HCT116 (cell line): Measurements from ENCODE around the gene BAHCC1. TPM values are rescaled to one million over a fixed set of nuclear protein-coding genes. Genes with fewer than 3 reads are reported as not detected.

ENCODE experiments used
- ATAC-seq: fragments of 200-7000 bp; cut with Tn5 transposase; 2 replicates; pipeline ENCODE4 v1.9.1; 2020; ENCODE audit warnings: mild to moderate bottlenecking, moderate library complexity
- BruUV-seq: library from RNA; stranded (reverse); fragments of 400-500 nt; replicated peaks from 2 replicates; lab custom pipeline; 2021; lab: Mats Ljungman, UMichigan
- CTCF ChIA-PET: fragments of 300-600 bp; sonication (Branson Sonifier 250); formaldehyde crosslinking; loops from one replicate; lab custom pipeline; 2021; ENCODE audit warnings: antibody characterized with exemption; lab: Charles Lee
- POLR2A ChIA-PET: fragments of 300-600, 350-600 bp; sonication (Branson Sonifier 250); formaldehyde crosslinking; loops from one replicate; lab custom pipeline; 2021; ENCODE audit warnings: antibody characterized with exemption; lab: Charles Lee
- RAD21 ChIA-PET, 2 experiments: fragments of 300-600 bp; sonication (Branson Sonifier 250); formaldehyde crosslinking; loops; one replicate each; lab custom pipeline; 2023; ENCODE audit warnings: low total read pairs in 2 of 2; ENCODE audit not compliant: uncharacterized antibody in 2 of 2, unreplicated experiment in 2 of 2, low non-redundant PET in 1 of 2; lab: Charles Lee
- DNase-seq: peaks from one replicate; pipeline ENCODE4 v3.0.0-alpha.2; 2010; ENCODE audit warnings: low read depth, low spot score
- H2AFZ ChIP-seq: fragments of 200-600 bp; shearing (Covaris generic), sonication (generic); 2 replicates; pipeline ENCODE4 v1.6.1; 2017; ENCODE audit warnings: low read depth, mixed run types, mixed read lengths, antibody characterized with exemption, low read length; ENCODE audit not compliant: poor library complexity, severe bottlenecking
- H3K27ac ChIP-seq: 2 replicates; pipeline ENCODE4 v1.5.1; 2012; ENCODE audit warnings: low read depth, low read length
- H3K27me3 ChIP-seq: fragments of 200-600 bp; sonication (generic); 2 replicates; pipeline ENCODE4 v1.6.1; 2016; ENCODE audit warnings: mixed run types, low read length, mixed read lengths; ENCODE audit not compliant: insufficient read depth
- H3K36me3 ChIP-seq, 2 experiments: fragments of 200-500 bp in 1 of 2; fragments of 200-600 bp in 1 of 2; sonication (Bioruptor generic) in 1 of 2; sonication (generic) in 1 of 2; 2 replicates each; pipeline versions ENCODE4 v1.5.1 to v1.6.1; 2014 to 2016; ENCODE audit warnings: low read length in 2 of 2, inconsistent platforms in 1 of 2, mixed read lengths in 1 of 2, mixed run types in 1 of 2; ENCODE audit not compliant: insufficient read depth in 2 of 2, control insufficient read depth in 1 of 2
- H3K4me1 ChIP-seq, 2 experiments: fragments of 200-600 bp in 1 of 2; sonication (generic) in 1 of 2; 2 replicates each; pipeline versions ENCODE4 v1.5.1 to v1.6.1; 2012 to 2017; ENCODE audit warnings: low read length in 2 of 2, inconsistent platforms in 1 of 2, mild to moderate bottlenecking in 1 of 2, mixed read lengths in 1 of 2, mixed run types in 1 of 2, moderate library complexity in 1 of 2; ENCODE audit not compliant: insufficient read depth in 2 of 2, control insufficient read depth in 1 of 2
- H3K4me2 ChIP-seq: fragments of 200-600 bp; sonication (generic); 2 replicates; pipeline ENCODE4 v1.6.1; 2017; ENCODE audit warnings: mixed run types, low read length, mixed read lengths
- H3K4me3 ChIP-seq, 2 experiments: fragments of 200-600 bp in 1 of 2; sonication (generic) in 1 of 2; replicated peaks in 1 of 2; 2 replicates each; pipeline ENCODE4 v1.5.1; 2011 to 2016; ENCODE audit warnings: low read length in 2 of 2, control low read depth in 1 of 2, low read depth in 1 of 2, mild to moderate bottlenecking in 1 of 2, mixed read lengths in 1 of 2, mixed run types in 1 of 2
- H3K79me2 ChIP-seq: fragments of 200-600 bp; sonication (generic); 2 replicates; pipeline ENCODE4 v1.6.1; 2017; ENCODE audit warnings: mild to moderate bottlenecking, mixed run types, low read length, moderate library complexity, mixed read lengths; ENCODE audit not compliant: insufficient read depth
- H3K9ac ChIP-seq: fragments of 200-600 bp; sonication (generic); 2 replicates; pipeline ENCODE4 v1.6.1; 2016; ENCODE audit warnings: low read length, mixed read lengths
- H3K9me2 ChIP-seq: fragments of 200-600 bp; sonication (generic), shearing (Covaris generic); 2 replicates; pipeline ENCODE4 v1.6.1; 2017; ENCODE audit warnings: mixed run types, mild to moderate bottlenecking, moderate library complexity; ENCODE audit not compliant: insufficient read depth
- H3K9me3 ChIP-seq, 2 experiments: fragments of 200-500 bp in 1 of 2; fragments of 200-600 bp in 1 of 2; sonication (Bioruptor generic) in 1 of 2; sonication (generic) in 1 of 2; 2 replicates each; pipeline ENCODE4 v1.6.1; 2014 to 2017; ENCODE audit warnings: low read length in 2 of 2, mixed read lengths in 2 of 2, inconsistent platforms in 1 of 2, low read depth in 1 of 2, mild to moderate bottlenecking in 1 of 2, mixed run types in 1 of 2, moderate library complexity in 1 of 2; ENCODE audit not compliant: control insufficient read depth in 1 of 2, insufficient read depth in 1 of 2
- H4K20me1 ChIP-seq: fragments of 200-600 bp; sonication (generic), shearing (Covaris generic); 2 replicates; pipeline ENCODE4 v1.6.1; 2017; ENCODE audit warnings: mixed run types, mild to moderate bottlenecking, moderate library complexity; ENCODE audit not compliant: insufficient read depth
- CBX3 ChIP-seq: IDR thresholded peaks from 2 replicates; pipeline ENCODE4 v1.6.1; 2012; ENCODE audit warnings: low read depth
- CEBPB ChIP-seq: IDR thresholded peaks from 2 replicates; pipeline ENCODE4 v1.6.1; 2012; ENCODE audit warnings: low read depth
- CTCF ChIP-seq, 3 experiments: fragments of 200-600 bp in 1 of 3; sonication (generic) in 1 of 3; IDR thresholded peaks in 2 of 3; conservative IDR thresholded peaks in 1 of 3; 2 replicates each; pipeline ENCODE4 v1.5.1; 2012 to 2017; ENCODE audit warnings: low read depth in 2 of 3, low read length in 2 of 3, antibody characterized with exemption in 1 of 3, borderline replicate concordance in 1 of 3, control low read depth in 1 of 3, mild to moderate bottlenecking in 1 of 3, mixed read lengths in 1 of 3, mixed run types in 1 of 3, moderate library complexity in 1 of 3; ENCODE audit not compliant: insufficient read depth in 1 of 3
- EGR1 ChIP-seq: IDR thresholded peaks from 2 replicates; pipeline ENCODE4 v1.6.1; 2012; ENCODE audit warnings: low read depth
- ELF1 ChIP-seq: IDR thresholded peaks from 2 replicates; pipeline ENCODE4 v1.6.1; 2012; ENCODE audit warnings: low read depth, borderline replicate concordance
- EZH2 ChIP-seq: fragments of 200-600 bp; sonication (generic); IDR thresholded peaks from 2 replicates; pipeline ENCODE4 v1.6.1; 2017; ENCODE audit warnings: antibody characterized with exemption, mixed run types
- EZH2phosphoT487 ChIP-seq: fragments of 200-600 bp; IDR thresholded peaks from 2 replicates; pipeline ENCODE4 v1.6.1; 2018; ENCODE audit warnings: antibody characterized with exemption, borderline replicate concordance
- FOSL1 ChIP-seq: IDR thresholded peaks from 2 replicates; pipeline ENCODE4 v1.6.1; 2012; ENCODE audit warnings: low read depth
- POLR2AphosphoS5 ChIP-seq: IDR thresholded peaks from 2 replicates; pipeline ENCODE4 v1.6.1; 2011; ENCODE audit warnings: mild to moderate bottlenecking, low read depth, low read length, moderate library complexity
- RAD21 ChIP-seq: IDR thresholded peaks from 2 replicates; pipeline ENCODE4 v1.6.1; 2012; ENCODE audit warnings: low read depth, mild to moderate bottlenecking
- SIN3A ChIP-seq: IDR thresholded peaks from 2 replicates; pipeline ENCODE4 v1.6.1; 2012; ENCODE audit warnings: low read depth
- SP1 ChIP-seq: IDR thresholded peaks from 2 replicates; pipeline ENCODE4 v1.6.1; 2012; ENCODE audit warnings: low read depth
- YY1 ChIP-seq: IDR thresholded peaks from 2 replicates; pipeline ENCODE4 v1.6.1; 2011; ENCODE audit warnings: low read length, low read depth, moderate library complexity, mild to moderate bottlenecking; ENCODE audit not compliant: insufficient replicate concordance; ENCODE audit errors: extremely low read depth
- ZBTB33 ChIP-seq: IDR thresholded peaks from 2 replicates; pipeline ENCODE4 v1.6.1; 2011; ENCODE audit warnings: mild to moderate bottlenecking, low read length, moderate library complexity; ENCODE audit not compliant: insufficient replicate concordance; ENCODE audit errors: extremely low read depth
- ZNF274 ChIP-seq: fragments of 200-500 bp; sonication (Bioruptor generic); IDR thresholded peaks from 2 replicates; pipeline ENCODE4 v1.6.1; 2014; ENCODE audit warnings: mild to moderate bottlenecking, low read depth, low read length, inconsistent platforms
- intact Hi-C: fragments of 100-400 bp; cut with micrococcal nuclease; formaldehyde crosslinking; loops from 2 replicates; pipeline ENCODE4 v1.10.0; 2022
- total RNA-seq: library from RNA; stranded (reverse); gene quantifications from one replicate; pipeline ENCODE4 v1.2.1, GENCODE V29; 2021; ENCODE audit not compliant: unreplicated experiment
- TF ChIP-seq, protein P1 (sequence below): IDR thresholded peaks from 2 replicates; pipeline ENCODE4 v1.6.1; 2012

BAHCC1 gene
- total RNA-seq, 1 experiment from 2014 or later = 45.2 TPM

DNA sequence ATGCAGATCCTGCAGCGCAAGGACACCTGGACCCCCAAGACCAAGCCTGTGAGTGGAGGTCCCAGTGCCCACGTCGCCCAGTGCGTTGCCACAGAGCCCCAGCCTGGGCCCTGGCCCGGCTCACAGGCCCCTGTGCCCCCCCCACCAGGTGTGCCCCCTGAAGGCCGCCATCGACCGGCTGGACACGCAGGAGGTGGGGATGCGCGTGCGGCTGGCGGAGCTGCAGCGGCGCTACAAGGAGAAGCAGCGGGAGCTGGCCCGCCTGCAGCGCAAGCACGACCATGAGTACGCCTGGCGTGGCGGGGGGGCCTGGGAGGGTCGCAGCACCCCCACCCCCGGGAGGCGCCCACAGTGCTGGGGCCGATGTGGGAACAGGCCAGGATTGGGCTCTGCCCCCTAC lies 56.6 kb downstream of the BAHCC1 start:
- RAD21 ChIA-PET = no interaction called here
- H3K9me2 ChIP-seq = no peaks in the 10 kb centered on the region
- TF ChIP-seq ZNF274 (no peak), RAD21 (no peak), CTCF (IDR thresholded peaks at IDR 0.05 in 2 of 3, conservative IDR thresholded peaks at IDR 0.05 in 1 of 3; ENCODE audit: borderline replicate concordance in 1 of 3, insufficient read depth in 1 of 3, low read depth in 2 of 3, low read length in 2 of 3) (no peak), ELF1 (no peak), POLR2AphosphoS5 (no peak), CBX3 (no peak), SIN3A (no peak), EZH2 (no peak)
- TF ChIP-seq, all 23 proteins: peak for 0
- Histone ChIP-seq H2AFZ (no peak overlapping the region), H3K4me3 (no peak overlapping the region), H3K27me3 (no peaks in the 10 kb centered on the region), H3K79me2 (no peaks in the 10 kb centered on the region), H3K4me2 (no peak overlapping the region), H3K4me1 (peaks cover 0 to 2% of the 10 kb centered on the region in 2 experiments; a peak in 1 of 4 replicates), H3K36me3 (no peaks in the 10 kb centered on the region), H3K9ac (no peak overlapping the region), H4K20me1 (no peaks in the 10 kb centered on the region), H3K9me3 (no peaks in the 10 kb centered on the region), H3K27ac (no peak overlapping the region)
- no peak for DNase-seq
- no TSS peak for BruUV-seq
- intact Hi-C loops = no loop called here
- no peak for ATAC-seq
- ChIA-PET CTCF (no interaction called here), POLR2A (no interaction called here)

DNA sequence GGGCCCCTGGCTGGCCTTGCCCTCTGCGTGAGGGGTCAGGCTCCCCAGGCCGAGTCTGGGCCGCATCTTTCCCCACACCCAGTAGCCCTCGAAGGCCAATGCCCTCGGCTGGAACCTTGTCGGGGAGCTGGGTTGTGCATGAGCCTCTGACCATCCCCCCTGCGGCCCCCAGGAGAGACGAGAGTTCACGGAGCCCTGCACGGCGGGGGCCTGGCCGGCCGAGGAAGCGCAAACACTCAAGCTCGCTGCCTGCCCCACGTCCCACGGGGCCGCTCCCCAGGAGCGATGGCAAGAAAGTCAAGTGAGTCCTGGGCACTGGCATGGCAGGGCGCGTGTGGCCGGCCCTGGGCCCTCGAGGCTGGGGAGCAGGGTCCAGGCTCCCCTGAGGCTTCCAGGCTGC lies 57.3 kb downstream of the BAHCC1 start:
- no TSS peak for BruUV-seq
- no peak for TF ChIP-seq SIN3A
- TF ChIP-seq SP1 = no peak
- TF ChIP-seq FOSL1 = no peak
- TF ChIP-seq ZNF274 = no peak
- no peak for TF ChIP-seq EGR1
- no peak for TF ChIP-seq EZH2
- TF ChIP-seq EZH2phosphoT487 = no peak
- no peak for TF ChIP-seq RAD21
- no peak for TF ChIP-seq ELF1
- TF ChIP-seq ZBTB33 = no peak
- TF ChIP-seq CEBPB = no peak
- TF ChIP-seq YY1 = no peak
- TF ChIP-seq, protein P1, sequence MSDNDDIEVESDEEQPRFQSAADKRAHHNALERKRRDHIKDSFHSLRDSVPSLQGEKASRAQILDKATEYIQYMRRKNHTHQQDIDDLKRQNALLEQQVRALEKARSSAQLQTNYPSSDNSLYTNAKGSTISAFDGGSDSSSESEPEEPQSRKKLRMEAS = no peak

More for the DNA sequence above, 57.3 kb downstream of the BAHCC1 start:
- Histone ChIP-seq H3K36me3 (no peaks in the 10 kb centered on the region), H3K9me2 (no peaks in the 10 kb centered on the region), H3K4me3 (no peak overlapping the region), H4K20me1 (no peaks in the 10 kb centered on the region), H3K9me3 (no peaks in the 10 kb centered on the region), H3K4me1 (no peaks in the 10 kb centered on the region), H3K9ac (no peak overlapping the region), H2AFZ (no peak overlapping the region), H3K4me2 (no peak overlapping the region), H3K27ac (no peak overlapping the region), H3K79me2 (no peaks in the 10 kb centered on the region), H3K27me3 (no peaks in the 10 kb centered on the region)
- intact Hi-C loops = no loop called here
- ChIA-PET POLR2A (no interaction called here), CTCF (no interaction called here), RAD21 (no interaction called here)
- DNase-seq (no peak), ATAC-seq (no peak)
